Renal cortical epithelial cell (primary cell): ENCODE measurements around the gene NR1D2. TPM values are rescaled to one million over a fixed set of nuclear protein-coding genes. Genes with fewer than 3 reads are reported as not detected.

Experiments used
- DNase-seq: peaks from one replicate; pipeline ENCODE4 v3.0.0-alpha.2; 2011; ENCODE audit warnings: low read depth
- total RNA-seq: library from RNA; depleted of rRNA; stranded (reverse); fragments of >200 nt; gene quantifications from 2 replicates; pipeline ENCODE4 v1.2.3, GENCODE V29; 2014

The NR1D2 gene
- total RNA-seq, 1 donor from 2014 or later, result 22.5 TPM

GRCh38 chr3:23931597-23931996, 13.5 kb upstream of the NR1D2 start:
- DNase-seq, result no peak

DNA sequence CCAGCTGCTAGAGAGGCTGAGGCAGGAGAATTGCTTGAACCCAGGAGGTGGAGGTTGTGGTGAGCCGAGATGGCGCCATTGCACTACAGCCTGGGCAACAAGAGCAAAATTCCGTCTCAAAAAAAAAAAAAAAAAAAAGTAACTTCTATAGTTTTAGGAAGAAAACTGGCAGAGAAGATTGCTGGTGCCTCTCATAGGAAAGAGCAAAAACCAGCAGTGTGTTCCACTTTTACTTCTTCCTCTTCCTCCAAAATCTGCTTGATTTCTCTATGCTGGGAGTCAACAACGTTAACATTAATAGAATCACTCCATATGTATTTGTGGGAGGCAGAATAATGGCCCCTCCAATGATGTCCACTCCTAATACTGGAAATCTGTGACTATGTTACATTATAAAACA, 12.5 kb upstream of the NR1D2 start:
- DNase-seq, result no peak

DNA sequence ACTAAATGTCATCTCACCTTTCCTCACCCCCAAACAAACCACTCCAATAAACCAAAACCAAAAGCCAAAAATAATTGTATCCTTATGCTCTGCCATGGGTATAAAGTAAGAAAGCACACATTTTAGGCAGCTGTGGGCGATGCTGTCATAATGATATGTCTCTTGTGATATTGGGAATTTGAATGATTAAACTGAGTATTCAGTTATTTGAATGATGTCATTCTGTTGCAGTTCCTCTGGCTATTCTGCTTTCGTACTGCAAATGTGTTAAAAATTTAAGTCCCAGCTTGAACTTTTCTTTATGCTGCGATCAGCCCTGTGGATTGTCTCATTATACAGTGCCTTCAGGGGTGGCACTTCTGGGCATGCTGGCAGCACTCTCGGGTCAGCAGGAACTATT, 10.8 kb upstream of the NR1D2 start:
- DNase-seq, result no peak

DNA sequence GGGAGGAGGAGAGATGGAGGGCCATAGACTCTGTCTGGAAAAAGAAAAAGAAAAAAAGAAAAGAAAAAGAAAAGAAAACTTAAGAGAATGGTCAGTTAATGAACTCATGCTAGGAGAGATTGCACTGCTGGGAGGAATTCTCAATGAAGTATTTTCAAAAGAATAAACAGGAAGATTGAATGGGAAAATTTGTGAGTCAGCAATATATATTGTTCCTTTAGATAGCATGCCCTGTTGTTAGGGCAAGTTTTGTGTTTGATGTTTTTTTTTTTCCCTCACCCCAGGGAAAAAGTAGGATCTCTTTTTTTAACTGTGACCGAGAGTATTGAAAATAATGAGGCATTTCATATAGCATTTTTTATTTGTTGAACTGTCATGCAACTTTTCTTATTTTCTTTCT, 7.8 kb upstream of the NR1D2 start:
- no peak for DNase-seq

DNA sequence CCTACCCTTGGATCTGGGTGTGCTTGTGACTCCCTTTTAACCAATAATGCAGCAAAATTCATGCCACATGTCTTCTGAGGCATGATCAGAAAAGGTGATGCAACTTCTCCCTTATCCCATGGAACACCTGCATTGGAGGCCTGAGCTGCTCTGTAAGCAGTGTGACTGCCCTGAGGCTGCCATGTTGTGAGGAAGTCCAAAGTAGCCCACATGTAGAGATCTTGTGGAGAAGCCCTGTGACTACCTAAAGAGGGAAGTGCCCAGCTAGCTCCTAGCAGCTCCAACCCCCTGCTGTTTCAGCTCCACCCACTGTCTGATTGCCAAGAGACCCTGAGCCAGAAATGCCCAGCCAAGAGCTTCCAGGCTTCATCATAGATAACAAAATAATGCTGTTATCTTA, 6.4 kb upstream of the NR1D2 start:
- no peak for DNase-seq

GRCh38 chr3:23940775-23941174, 4.3 kb upstream of the NR1D2 start:
- DNase-seq, result no peak

DNA sequence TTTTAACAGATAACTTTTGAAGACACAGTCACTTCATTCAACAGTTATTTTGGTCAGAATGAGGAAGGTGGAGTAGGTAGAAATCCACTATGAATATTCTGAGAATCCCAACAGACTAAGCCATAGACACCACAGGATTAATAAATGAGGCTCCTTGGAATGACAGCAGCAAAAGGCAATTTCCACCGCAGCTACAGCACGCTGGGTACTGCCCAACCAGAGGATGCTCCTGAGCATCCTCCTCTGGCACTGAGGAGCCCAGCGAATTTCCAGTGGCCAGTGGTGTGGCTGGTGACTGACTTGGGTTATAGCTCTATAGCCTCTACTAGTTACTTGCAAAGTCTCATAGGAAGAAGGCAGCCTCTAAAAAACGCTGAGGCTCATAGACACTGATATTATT, 3.6 kb upstream of the NR1D2 start:
- DNase-seq, result no peak

DNA sequence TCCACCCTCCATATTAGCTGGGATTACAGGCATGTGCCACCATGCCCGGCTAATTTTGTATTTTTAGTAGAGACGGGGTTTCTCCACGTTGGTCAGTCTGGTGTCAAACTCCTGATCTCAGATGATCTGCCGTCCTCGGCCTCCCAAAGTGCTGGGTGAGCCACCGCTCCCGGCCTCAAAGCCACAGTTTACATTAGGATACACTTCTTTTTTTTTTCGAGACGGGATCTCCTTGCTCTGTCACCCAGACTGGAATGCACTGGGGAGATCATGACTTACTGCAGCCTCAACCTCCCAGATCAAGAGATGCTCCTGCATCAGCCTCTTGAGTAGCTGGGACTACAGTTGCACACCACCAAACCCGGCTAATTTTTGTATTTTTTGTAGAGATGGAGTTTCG, 2.5 kb upstream of the NR1D2 start:
- no peak for DNase-seq

DNA sequence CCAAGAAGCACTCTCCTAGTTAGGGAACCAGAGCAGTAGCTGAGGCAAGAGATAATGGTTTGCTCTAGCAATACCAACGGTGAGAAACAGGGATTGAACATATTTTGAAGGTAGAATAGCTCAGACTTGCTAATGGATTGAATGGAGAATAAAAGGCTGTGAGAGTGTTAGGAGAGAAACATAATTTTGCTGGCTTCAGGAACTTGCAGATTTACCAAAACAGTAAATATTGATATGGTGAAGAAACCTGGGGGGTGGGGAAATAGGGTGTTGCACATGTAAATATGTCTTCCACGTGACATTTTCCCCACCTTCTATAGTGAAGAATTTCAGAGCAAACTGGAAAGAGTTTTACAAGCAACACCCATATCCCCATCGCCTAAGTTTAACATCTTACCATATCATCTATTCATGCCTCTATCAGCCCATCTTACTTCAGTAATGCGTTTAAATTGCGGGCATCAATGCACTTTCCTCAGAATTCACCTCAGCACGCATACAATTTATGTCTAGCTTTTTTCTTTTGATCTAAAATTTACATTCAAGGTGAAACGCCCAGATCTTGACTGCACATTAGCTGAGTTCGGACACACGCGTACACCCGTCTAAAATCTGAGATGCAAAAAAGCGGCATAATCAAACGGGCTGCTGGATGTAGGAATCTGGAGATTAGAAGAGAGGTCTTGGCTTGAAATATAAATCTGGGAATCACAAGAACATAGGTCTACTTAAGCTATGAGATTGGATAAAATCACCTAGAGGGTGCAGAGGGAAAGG, 891 bp upstream of the NR1D2 start:
- no peak for DNase-seq

DNA sequence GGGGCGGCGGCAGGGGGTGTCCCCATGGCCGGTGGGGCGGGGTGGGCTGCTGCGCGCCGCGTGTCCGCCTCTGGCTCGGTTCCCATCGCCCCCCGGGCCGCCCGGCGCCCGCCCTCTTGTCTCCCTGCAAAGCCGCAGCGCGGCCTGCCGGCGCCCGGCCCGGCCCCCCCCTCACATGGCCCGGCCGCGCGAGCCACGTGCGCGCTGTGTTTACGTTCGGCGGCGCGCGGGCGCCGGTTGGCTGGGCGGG, 502 bp downstream of the NR1D2 start:
- no peak for DNase-seq

- peak; percentile 80 for DNase-seq
These were observed 1.0 kb downstream of the NR1D2 start for GRCh38 chr3:23945913-23946687.

DNA sequence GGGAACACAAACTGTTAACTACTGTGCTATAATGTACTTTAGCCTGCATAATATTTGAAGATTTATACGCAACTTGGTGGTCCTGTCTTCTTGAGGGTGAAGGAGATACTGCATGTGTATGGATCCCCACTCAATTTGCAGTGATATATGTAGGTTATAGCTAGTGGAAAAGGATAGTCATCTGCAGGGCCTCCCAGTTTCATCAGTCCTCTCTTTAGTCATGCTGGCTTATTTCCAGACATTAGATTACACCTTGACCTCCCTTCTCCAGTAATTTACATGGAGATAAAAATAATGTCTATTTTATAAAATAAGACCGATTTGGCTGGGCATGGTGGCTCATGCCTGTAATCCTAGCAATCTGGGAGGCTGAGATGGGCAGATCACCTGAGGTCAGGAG, 3.7 kb downstream of the NR1D2 start:
- DNase-seq, result peak; percentile 34

DNA sequence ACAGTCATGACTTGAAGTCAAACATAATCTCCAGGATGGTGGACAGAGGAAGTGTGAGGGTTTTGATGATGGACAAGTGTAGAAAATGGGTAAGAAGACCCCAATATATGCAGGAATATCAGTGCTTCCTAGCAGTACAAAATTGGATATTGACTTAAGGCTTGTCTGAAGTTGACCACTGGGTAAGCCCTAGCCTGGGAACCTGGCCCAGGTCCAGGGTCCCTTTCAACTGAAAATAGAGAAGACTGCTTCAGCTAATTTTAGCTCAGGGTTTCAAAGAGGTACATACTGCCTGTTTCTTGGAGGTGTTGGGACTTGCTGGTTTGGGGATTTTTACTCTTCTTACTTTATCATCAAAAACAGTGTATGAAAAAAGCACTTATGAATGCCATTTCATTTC, 4.7 kb downstream of the NR1D2 start:
- no peak for DNase-seq

DNA sequence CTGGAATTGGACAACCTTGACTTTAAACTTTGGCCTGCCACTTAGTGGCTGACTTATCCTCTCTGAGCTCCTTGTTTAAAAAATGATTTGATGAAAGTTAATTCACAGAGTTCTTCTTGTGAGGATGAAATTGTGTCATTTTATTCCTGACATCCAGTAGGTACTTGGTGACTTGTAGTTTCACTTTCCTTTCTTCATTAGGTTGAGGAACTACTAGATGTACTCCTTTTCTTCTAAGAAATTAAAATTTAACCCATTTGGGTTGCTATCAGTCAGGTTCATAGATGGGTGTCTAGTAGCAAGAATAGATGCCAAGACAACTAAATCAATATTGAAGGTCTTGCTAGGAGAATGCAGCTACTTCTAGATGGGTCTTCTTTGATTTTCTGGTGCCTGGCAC, 5.2 kb downstream of the NR1D2 start:
- DNase-seq, result peak; percentile 51

GRCh38 chr3:23952646-23953045, 7.6 kb downstream of the NR1D2 start:
- DNase-seq, result no peak

- DNase-seq, result no peak
These were observed 8.4 kb downstream of the NR1D2 start for GRCh38 chr3:23953523-23953922.

GRCh38 chr3:23954144-23954543, 9.1 kb downstream of the NR1D2 start:
- DNase-seq, result no peak

DNA sequence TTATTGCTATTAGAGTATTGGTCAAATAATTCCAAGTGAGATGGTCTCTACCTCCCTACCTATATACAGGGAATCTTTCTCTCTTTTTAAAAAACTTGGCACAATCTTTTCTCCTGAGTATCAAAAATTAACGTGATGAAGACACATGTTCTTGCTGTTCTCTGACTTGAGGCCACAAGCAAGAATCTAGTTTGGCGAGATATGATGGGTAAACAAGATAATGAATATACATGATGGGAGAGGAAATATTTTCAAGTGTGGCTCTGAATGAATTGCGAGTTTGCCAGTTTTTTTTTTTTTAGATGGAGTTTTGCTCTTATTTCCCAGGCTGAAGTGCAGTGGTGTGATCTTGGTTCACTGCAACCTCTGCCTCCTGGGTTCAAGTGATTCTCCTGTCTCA, 11.6 kb downstream of the NR1D2 start:
- no peak for DNase-seq

GRCh38 chr3:23959135-23959900, 14.2 kb downstream of the NR1D2 start:
- DNase-seq, result peak; percentile 99

GRCh38 chr3:23960649-23961048, 15.6 kb downstream of the NR1D2 start:
- no peak for DNase-seq

- peak; percentile 79 for DNase-seq
These were observed 16.0 kb downstream of the NR1D2 start for GRCh38 chr3:23961066-23961465.

- DNase-seq, result no peak
These were observed 16.8 kb downstream of the NR1D2 start for GRCh38 chr3:23961913-23962312.
